ENCODE data around the gene TDP1. TPM values are rescaled to one million over a fixed set of nuclear protein-coding genes. Genes with fewer than 3 reads are reported as not detected.

TDP1 gene
- total RNA-seq, 2 donors from 2014 or later = 12.0 to 18.2 TPM

- 96% methylated on average over 3 of the region's 3 CpGs for WGBS
- intact Hi-C loops (cut with DNase I) = no loop called here
- Histone ChIP-seq H3K4me1 (replicated peaks) (no peaks in the 10 kb centered on the region), H3K27me3 (replicated peaks; ENCODE audit: insufficient read depth) (no peaks in the 10 kb centered on the region), H3K4me3 (no peak overlapping the region), H3K27ac (no peak overlapping the region), H3K9me3 (no peaks in the 10 kb centered on the region), H3K36me3 (no peaks in the 10 kb centered on the region)
- TF ChIP-seq, protein P1, sequence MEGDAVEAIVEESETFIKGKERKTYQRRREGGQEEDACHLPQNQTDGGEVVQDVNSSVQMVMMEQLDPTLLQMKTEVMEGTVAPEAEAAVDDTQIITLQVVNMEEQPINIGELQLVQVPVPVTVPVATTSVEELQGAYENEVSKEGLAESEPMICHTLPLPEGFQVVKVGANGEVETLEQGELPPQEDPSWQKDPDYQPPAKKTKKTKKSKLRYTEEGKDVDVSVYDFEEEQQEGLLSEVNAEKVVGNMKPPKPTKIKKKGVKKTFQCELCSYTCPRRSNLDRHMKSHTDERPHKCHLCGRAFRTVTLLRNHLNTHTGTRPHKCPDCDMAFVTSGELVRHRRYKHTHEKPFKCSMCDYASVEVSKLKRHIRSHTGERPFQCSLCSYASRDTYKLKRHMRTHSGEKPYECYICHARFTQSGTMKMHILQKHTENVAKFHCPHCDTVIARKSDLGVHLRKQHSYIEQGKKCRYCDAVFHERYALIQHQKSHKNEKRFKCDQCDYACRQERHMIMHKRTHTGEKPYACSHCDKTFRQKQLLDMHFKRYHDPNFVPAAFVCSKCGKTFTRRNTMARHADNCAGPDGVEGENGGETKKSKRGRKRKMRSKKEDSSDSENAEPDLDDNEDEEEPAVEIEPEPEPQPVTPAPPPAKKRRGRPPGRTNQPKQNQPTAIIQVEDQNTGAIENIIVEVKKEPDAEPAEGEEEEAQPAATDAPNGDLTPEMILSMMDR (IDR thresholded peaks at IDR 0.05) = no peak
- TF ChIP-seq POLR2A (IDR thresholded peaks at IDR 0.05) (no peak), POLR2AphosphoS5 (IDR thresholded peaks at IDR 0.05) (no peak)
- DNase-seq (ENCODE audit: low spot score) = no peak
Measured at GRCh38 chr14:89921346-89921745, 34.4 kb upstream of the TDP1 start.

- H3K9me3 ChIP-seq = no peaks in the 10 kb centered on the region
- no peaks in the 10 kb centered on the region for H3K4me1 ChIP-seq (replicated peaks)
- H3K27me3 ChIP-seq (replicated peaks; ENCODE audit: insufficient read depth) = no peaks in the 10 kb centered on the region
- H3K36me3 ChIP-seq = no peaks in the 10 kb centered on the region
- H3K4me3 ChIP-seq = no peak overlapping the region
- TF ChIP-seq, protein P1 (IDR thresholded peaks at IDR 0.05) = no peak
- TF ChIP-seq POLR2A (IDR thresholded peaks at IDR 0.05) (no peak), POLR2AphosphoS5 (IDR thresholded peaks at IDR 0.05) (no peak)
- 89% methylated on average over 6 of the region's 6 CpGs for WGBS
- no peak for DNase-seq (ENCODE audit: low spot score)
- H3K27ac ChIP-seq = no peak overlapping the region
- intact Hi-C loops (cut with DNase I) = no loop called here
Measured at GRCh38 chr14:89922031-89922907, 33.5 kb upstream of the TDP1 start.

DNA sequence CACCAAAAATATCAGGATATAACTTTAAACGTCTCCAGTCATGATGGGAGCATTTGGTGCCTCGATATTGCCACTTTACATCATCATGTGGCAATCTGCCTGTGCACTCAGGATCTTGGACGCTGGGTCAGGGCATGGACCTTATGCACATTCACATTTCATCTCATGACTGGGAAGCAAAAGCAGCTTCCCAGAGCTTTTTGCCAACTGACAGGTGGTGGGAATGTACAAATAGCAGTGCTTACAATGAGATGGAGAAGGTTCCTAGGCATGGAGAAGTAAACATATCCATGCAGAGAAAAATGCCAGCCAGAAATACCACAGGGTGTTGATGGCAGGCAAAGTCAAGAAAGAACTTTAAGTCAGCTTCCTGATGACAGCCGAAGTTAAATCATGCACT, 31.5 kb upstream of the TDP1 start:
- Histone ChIP-seq H3K4me3 (no peak overlapping the region), H3K36me3 (no peaks in the 10 kb centered on the region), H3K27ac (no peak overlapping the region), H3K4me1 (replicated peaks) (no peaks in the 10 kb centered on the region), H3K27me3 (replicated peaks; ENCODE audit: insufficient read depth) (no peaks in the 10 kb centered on the region), H3K9me3 (no peaks in the 10 kb centered on the region)
- TF ChIP-seq, protein P1 (IDR thresholded peaks at IDR 0.05) = no peak
- TF ChIP-seq POLR2A (IDR thresholded peaks at IDR 0.05) = no peak
- no peak for TF ChIP-seq POLR2AphosphoS5 (IDR thresholded peaks at IDR 0.05)
- 76% methylated on average over 4 of the region's 4 CpGs for WGBS
- intact Hi-C loops (cut with DNase I) = no loop called here
- DNase-seq (ENCODE audit: low spot score) = no peak

DNA sequence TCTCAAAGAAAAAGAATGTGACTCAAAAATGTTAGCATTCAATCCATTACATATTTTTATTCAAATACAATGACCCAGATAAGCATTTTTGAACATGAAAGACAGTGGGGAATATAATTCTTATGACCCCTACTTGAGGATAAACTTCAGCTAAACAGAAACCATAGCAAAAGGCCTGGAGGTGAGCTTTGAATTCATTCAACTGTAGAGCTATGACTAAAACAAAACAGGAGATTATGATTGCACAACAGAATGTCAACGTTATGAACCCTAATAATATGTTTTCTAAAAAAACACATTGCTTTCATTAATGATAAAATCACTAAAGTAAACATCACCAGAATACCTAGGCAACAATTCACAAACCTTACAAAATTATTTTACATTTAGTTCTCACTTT, 29.0 kb upstream of the TDP1 start:
- H3K4me1 ChIP-seq (replicated peaks) = no peaks in the 10 kb centered on the region
- no peak overlapping the region for H3K27ac ChIP-seq
- no peaks in the 10 kb centered on the region for H3K27me3 ChIP-seq (replicated peaks; ENCODE audit: insufficient read depth)
- TF ChIP-seq, protein P1 (IDR thresholded peaks at IDR 0.05) = no peak
- no peak for TF ChIP-seq POLR2AphosphoS5 (IDR thresholded peaks at IDR 0.05)
- TF ChIP-seq POLR2A (IDR thresholded peaks at IDR 0.05) = no peak
- no peak for DNase-seq (ENCODE audit: low spot score)
- 24% methylated on average over 1 of the region's 1 CpG for WGBS
- no peaks in the 10 kb centered on the region for H3K9me3 ChIP-seq
- intact Hi-C loops (cut with DNase I) = no loop called here
- H3K36me3 ChIP-seq = no peaks in the 10 kb centered on the region
- H3K4me3 ChIP-seq = no peak overlapping the region

All from prostate gland (tissue), 2 donors.